HepG2 (cell line): ENCODE data around the gene EFNA3. TPM values are rescaled to one million over a fixed set of nuclear protein-coding genes. Genes with fewer than 3 reads are reported as not detected.

Source experiments
- LCORL ChIP-seq, 2 experiments: fragments of 450-650 bp in 1 of 2; sonication (generic) in 1 of 2; formaldehyde crosslinking in 1 of 2; IDR thresholded peaks; 2 replicates each; pipeline versions ENCODE4 v1.5.0 to v1.6.1; 2017 to 2020; ENCODE audit warnings: antibody characterized with exemption in 1 of 2, missing genetic modification reagents in 1 of 2
- MED1 ChIP-seq: sonication (generic); formaldehyde crosslinking; IDR thresholded peaks from 2 replicates; pipeline ENCODE4 v1.4.0; 2020; ENCODE audit warnings: missing genetic modification reagents
- POGK ChIP-seq: sonication (generic); formaldehyde crosslinking; conservative IDR thresholded peaks from 2 replicates; pipeline ENCODE4 v1.8.0; 2022; ENCODE audit warnings: mild to moderate bottlenecking, moderate library complexity, missing genetic modification reagents
- RFXANK ChIP-seq: IDR thresholded peaks from 2 replicates; pipeline ENCODE4 v1.6.1; 2016
- TAF1 ChIP-seq: sonication (generic); formaldehyde crosslinking; IDR thresholded peaks from 2 replicates; pipeline ENCODE4 v1.4.0; 2020; ENCODE audit warnings: missing genetic modification reagents
- TRAFD1 ChIP-seq: sonication (generic); formaldehyde crosslinking; IDR thresholded peaks from 2 replicates; pipeline ENCODE4 v1.5.1; 2020; ENCODE audit warnings: missing genetic modification reagents, mild to moderate bottlenecking, borderline replicate concordance
- ZNF251 ChIP-seq: sonication (generic); formaldehyde crosslinking; IDR thresholded peaks from 2 replicates; pipeline ENCODE4 v1.9.0; 2021; ENCODE audit warnings: mild to moderate bottlenecking, missing genetic modification reagents
- polyA plus RNA-seq, 8 experiments: library from polyadenylated mRNA; depleted of rRNA in 3 of 8; stranded (reverse) in 7 of 8; unstranded in 1 of 8; fragments of >200 nt; fragmentation: Illumina TruSeq in 4 of 8; extraction: Trizol in 4 of 8; gene quantifications; 2 replicates each; pipeline versions ENCODE4 v1.2.1 to v1.2.3, GENCODE V29; 2011 to 2016; ENCODE audit warnings: low read depth in 4 of 8, missing spikeins in 1 of 8, mixed read lengths in 1 of 8; ENCODE audit not compliant: insufficient read depth in 1 of 8
- total RNA-seq, 5 experiments: library from RNA; depleted of rRNA; stranded (reverse); fragments of >200 nt; fragmentation: Illumina TruSeq; extraction: Trizol; gene quantifications; 2 replicates each; pipeline ENCODE4 v1.2.3, GENCODE V29; 2016; ENCODE audit warnings: low read depth in 1 of 5
- TF ChIP-seq, protein P1 (sequence below): sonication (generic); formaldehyde crosslinking; IDR thresholded peaks from 2 replicates; pipeline ENCODE4 v1.9.0; 2021; ENCODE audit warnings: missing genetic modification reagents, borderline replicate concordance

The EFNA3 gene
- total and polyA plus RNA-seq, 2 of the 13 experiments (the other 11 are each of a cell fraction or from before 2014, with no cell fraction given): 1.0 to 5.7 TPM

- TF ChIP-seq LCORL (IDR thresholded peaks at IDR 0.05) (no peak), LCORL (CRISPR knock-in tag; IDR thresholded peaks at IDR 0.05) (no peak), ZNF251 (CRISPR knock-in tag) (no peak), MED1 (no peak; the same call in none of the 2 replicates), TAF1 (CRISPR knock-in tag) (no peak; the same call in 1 of the 2 replicates), RFXANK (CRISPR knock-in tag) (no peak), TRAFD1 (CRISPR knock-in tag) (no peak), POGK (CRISPR knock-in tag) (no peak)
- TF ChIP-seq, protein P1, sequence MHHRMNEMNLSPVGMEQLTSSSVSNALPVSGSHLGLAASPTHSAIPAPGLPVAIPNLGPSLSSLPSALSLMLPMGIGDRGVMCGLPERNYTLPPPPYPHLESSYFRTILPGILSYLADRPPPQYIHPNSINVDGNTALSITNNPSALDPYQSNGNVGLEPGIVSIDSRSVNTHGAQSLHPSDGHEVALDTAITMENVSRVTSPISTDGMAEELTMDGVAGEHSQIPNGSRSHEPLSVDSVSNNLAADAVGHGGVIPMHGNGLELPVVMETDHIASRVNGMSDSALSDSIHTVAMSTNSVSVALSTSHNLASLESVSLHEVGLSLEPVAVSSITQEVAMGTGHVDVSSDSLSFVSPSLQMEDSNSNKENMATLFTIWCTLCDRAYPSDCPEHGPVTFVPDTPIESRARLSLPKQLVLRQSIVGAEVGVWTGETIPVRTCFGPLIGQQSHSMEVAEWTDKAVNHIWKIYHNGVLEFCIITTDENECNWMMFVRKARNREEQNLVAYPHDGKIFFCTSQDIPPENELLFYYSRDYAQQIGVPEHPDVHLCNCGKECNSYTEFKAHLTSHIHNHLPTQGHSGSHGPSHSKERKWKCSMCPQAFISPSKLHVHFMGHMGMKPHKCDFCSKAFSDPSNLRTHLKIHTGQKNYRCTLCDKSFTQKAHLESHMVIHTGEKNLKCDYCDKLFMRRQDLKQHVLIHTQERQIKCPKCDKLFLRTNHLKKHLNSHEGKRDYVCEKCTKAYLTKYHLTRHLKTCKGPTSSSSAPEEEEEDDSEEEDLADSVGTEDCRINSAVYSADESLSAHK (CRISPR knock-in tag): no peak
Measured at GRCh38 chr1:155134880-155135414, 56.3 kb downstream of the EFNA3 start (continued).
